Ascending aorta (tissue), 2 donors: ENCODE results near the gene AHNAK. TPM values are rescaled to one million over a fixed set of nuclear protein-coding genes. Genes with fewer than 3 reads are reported as not detected.

Experiments
- DNase-seq, 2 donors: peaks; one replicate each; pipeline ENCODE4 v3.0.0-alpha.2; 2019; ENCODE audit warnings: low spot score in 2 of 2
- H3K27ac ChIP-seq, 2 donors: fragments of 200-600 bp; sonication (generic); one replicate each; pipeline ENCODE4 v1.5.1; 2016 to 2017; ENCODE audit warnings: mild to moderate bottlenecking in 1 of 2
- H3K27me3 ChIP-seq: fragments of 200-600 bp; sonication (generic); one replicate; pipeline ENCODE4 v1.5.1; 2017
- H3K36me3 ChIP-seq, 2 donors: fragments of 200-600 bp; sonication (generic); one replicate each; pipeline ENCODE4 v1.5.1; 2016
- H3K4me1 ChIP-seq, 2 donors: fragments of 200-600 bp; sonication (generic); one replicate each; pipeline ENCODE4 v1.5.1; 2016 to 2017; ENCODE audit warnings: mild to moderate bottlenecking in 1 of 2
- H3K4me3 ChIP-seq, 2 donors: fragments of 200-600 bp; sonication (generic); one replicate each; pipeline ENCODE4 v1.5.1; 2016 to 2017; ENCODE audit warnings: mild to moderate bottlenecking in 1 of 2
- H3K9me3 ChIP-seq, 2 donors: fragments of 200-600 bp; sonication (generic); one replicate each; pipeline ENCODE4 v1.5.1; 2016
- CTCF ChIP-seq, 3 experiments: fragments of 200-600 bp in 2 of 3; fragments of 450-650 bp in 1 of 3; sonication (generic) in 2 of 3; IDR thresholded peaks; one replicate each; pipeline ENCODE4 v1.5.1; 2016 to 2019; ENCODE audit warnings: antibody characterized with exemption in 3 of 3, mild to moderate bottlenecking in 1 of 3, moderate library complexity in 1 of 3
- intact Hi-C: fragments of 100-400 bp; cut with DNase I; formaldehyde crosslinking; loops from one replicate; pipeline ENCODE4 v1.15.1; 2023
- total RNA-seq: library from RNA; depleted of rRNA; stranded (reverse); fragments of >200 nt; gene quantifications from one replicate; pipeline ENCODE4 v1.1.0, GENCODE V29; 2016

Gene AHNAK
- total RNA-seq, 1 donor from 2014 or later, result 718 TPM

GRCh38 chr11:62534779-62535545 lies 11.6 kb downstream of the AHNAK start:
- DNase-seq, result no peak
- no peak for TF ChIP-seq CTCF (IDR thresholded peaks at IDR 0.05)
- Histone ChIP-seq H3K27ac (no peak overlapping the region), H3K9me3 (no peaks in the 10 kb centered on the region), H3K27me3 (no peaks in the 10 kb centered on the region), H3K4me1 (peaks cover 27 to 41% of the 10 kb centered on the region in 2 donors), H3K4me3 (no peak overlapping the region), H3K36me3 (peaks cover 64 to 66% of the 10 kb centered on the region in 2 donors)
- intact Hi-C loops, result no loop called here

- Histone ChIP-seq H3K27me3 (no peaks in the 10 kb centered on the region), H3K36me3 (peaks cover 88 to 93% of the 10 kb centered on the region in 2 donors), H3K9me3 (no peaks in the 10 kb centered on the region), H3K4me1 (peaks cover 7 to 15% of the 10 kb centered on the region in 2 donors), H3K27ac (no peak overlapping the region), H3K4me3 (no peak overlapping the region)
- no peak for TF ChIP-seq CTCF (IDR thresholded peaks at IDR 0.05)
- DNase-seq, result no peak
- intact Hi-C loops, result no loop called here
Observed at GRCh38 chr11:62532096-62532495, 14.5 kb downstream of the AHNAK start.

GRCh38 chr11:62516736-62517371 lies 29.8 kb downstream of the AHNAK start:
- Histone ChIP-seq H3K9me3 (no peaks in the 10 kb centered on the region), H3K4me3 (no peak overlapping the region), H3K27ac (no peak overlapping the region), H3K36me3 (peaks cover 64 to 80% of the 10 kb centered on the region in 2 donors), H3K27me3 (no peaks in the 10 kb centered on the region), H3K4me1 (peaks cover 0 to 3% of the 10 kb centered on the region in 2 donors)
- intact Hi-C loops, result no loop called here
- TF ChIP-seq CTCF (IDR thresholded peaks at IDR 0.05), result no peak
- DNase-seq, result no peak

GRCh38 chr11:62514151-62514550 lies 32.5 kb downstream of the AHNAK start:
- TF ChIP-seq CTCF (IDR thresholded peaks at IDR 0.05), result no peak
- intact Hi-C loops, result no loop called here
- Histone ChIP-seq H3K36me3 (peaks cover 39 to 53% of the 10 kb centered on the region in 2 donors), H3K4me3 (no peak overlapping the region), H3K4me1 (peaks cover 0 to 5% of the 10 kb centered on the region in 2 donors), H3K9me3 (no peaks in the 10 kb centered on the region), H3K27me3 (no peaks in the 10 kb centered on the region), H3K27ac (no peak overlapping the region)
- no peak for DNase-seq

GRCh38 chr11:62513626-62514025 lies 33.0 kb downstream of the AHNAK start:
- TF ChIP-seq CTCF (IDR thresholded peaks at IDR 0.05), result no peak
- peaks cover 0 to 10% of the 10 kb centered on the region in 2 donors for H3K4me1 ChIP-seq
- no peak overlapping the region for H3K4me3 ChIP-seq
- intact Hi-C loops, result no loop called here
- no peaks in the 10 kb centered on the region for H3K27me3 ChIP-seq
- no peak overlapping the region for H3K27ac ChIP-seq
- H3K36me3 ChIP-seq, result peaks cover 34 to 47% of the 10 kb centered on the region in 2 donors
- no peak for DNase-seq
- no peaks in the 10 kb centered on the region for H3K9me3 ChIP-seq
